ENCODE measurements around the gene CCDC142.

Gene CCDC142

GRCh38 chr2:74424139-74424992 lies 58.4 kb downstream of the CCDC142 start:
- Histone ChIP-seq H3K9ac (ENCODE audit: low read depth, low read length) (no peak overlapping the region), H3K9me3 (ENCODE audit: control insufficient read depth, insufficient read depth, low read length) (no peaks in the 10 kb centered on the region), H3K36me3 (ENCODE audit: insufficient read depth, low read length) (peaks cover 10% of the 10 kb centered on the region), H3K4me1 (ENCODE audit: insufficient read depth, low read length) (0 out of 2 replicates have a peak, but pooled peaks cover 3% of the 10 kb centered on the region)

Measured in ES-I3 (cell line).